SJSA1 (cell line): ENCODE data around the gene SPATA25. TPM values are rescaled to one million over a fixed set of nuclear protein-coding genes. Genes with fewer than 3 reads are reported as not detected.

Experiments used
- total RNA-seq: library from RNA; depleted of rRNA; stranded (reverse); fragments of >200 nt; shearing (Covaris generic); gene quantifications from 2 replicates; pipeline ENCODE4 v1.2.3, GENCODE V29; 2014; rRNA removed

SPATA25 gene
- total RNA-seq, 1 experiment from 2014 or later, result 0.89 TPM

Other genes with a start within 250 kb of the SPATA25 start
- not detected in 2 replicates for gene WFDC11, start 217.4 kb downstream of the SPATA25 start, total RNA-seq
- gene WFDC13, start 185.6 kb downstream of the SPATA25 start, total RNA-seq, result not detected in 2 replicates
- gene WFDC10B, start 182.6 kb downstream of the SPATA25 start, total RNA-seq, result not detected in 2 replicates
- gene SPINT4, start 165.3 kb downstream of the SPATA25 start, total RNA-seq, result not detected in 2 replicates
- gene WFDC3, start 95.7 kb downstream of the SPATA25 start, total RNA-seq, result not detected in 2 replicates
- gene DNTTIP1, start 95.7 kb downstream of the SPATA25 start, total RNA-seq, result 11.1 and 19.2 TPM in 2 replicates
- 187 and 249 TPM in 2 replicates for gene UBE2C, start 75.0 kb downstream of the SPATA25 start, total RNA-seq
- gene TNNC2, start 60.3 kb downstream of the SPATA25 start, total RNA-seq, result not detected in 2 replicates
- gene SNX21, start 53.8 kb downstream of the SPATA25 start, total RNA-seq, result 19.7 and 55.0 TPM in 2 replicates
- gene ACOT8, start 30.2 kb downstream of the SPATA25 start, total RNA-seq, result 41.8 and 56.3 TPM in 2 replicates
- 3.6 and 4.9 TPM in 2 replicates for gene ZSWIM3, start 30.0 kb downstream of the SPATA25 start, total RNA-seq
- 3.9 and 11.7 TPM in 2 replicates for gene ZSWIM1, start 6.4 kb downstream of the SPATA25 start, total RNA-seq
- 1.9 and 2.7 TPM in 2 replicates for gene NEURL2, start 3.6 kb upstream of the SPATA25 start, total RNA-seq
- 50.2 and 76.8 TPM in 2 replicates for gene CTSA, start 3.7 kb upstream of the SPATA25 start, total RNA-seq
- gene PLTP, start 24.5 kb upstream of the SPATA25 start, total RNA-seq, result 4.2 and 6.6 TPM in 2 replicates
- gene PCIF1, start 47.1 kb upstream of the SPATA25 start, total RNA-seq, result 5.2 and 9.6 TPM in 2 replicates
- gene ZNF335, start 84.6 kb upstream of the SPATA25 start, total RNA-seq, result 8.1 and 12.2 TPM in 2 replicates
- gene MMP9, start 121.3 kb upstream of the SPATA25 start, total RNA-seq, result not detected in 2 replicates
- gene SLC12A5, start 141.6 kb upstream of the SPATA25 start, total RNA-seq, result not detected in 2 replicates
- gene NCOA5, start 202.3 kb upstream of the SPATA25 start, total RNA-seq, result 17.0 and 25.8 TPM in 2 replicates
- gene CD40, start 230.7 kb upstream of the SPATA25 start, total RNA-seq, result 0.05 TPM in 1 of 2 replicates, not detected in the other